A673 (cell line): Measurements from ENCODE around the gene TSGA10IP.

Experiments
- CTCF ChIP-seq: fragments of 300-800, 200-600 bp; sonication (generic); conservative IDR thresholded peaks from 2 replicates; pipeline ENCODE4 v1.5.1; 2017; ENCODE audit warnings: low read depth, mild to moderate bottlenecking, antibody characterized with exemption, low read length, moderate library complexity, mixed read lengths
- EZH2 ChIP-seq: fragments of 200-600 bp; sonication (generic); IDR thresholded peaks from 2 replicates; pipeline ENCODE4 v1.6.1; 2017; ENCODE audit warnings: borderline replicate concordance, low read depth, mild to moderate bottlenecking, mixed read lengths, antibody characterized with exemption, low read length; ENCODE audit not compliant: poor library complexity, severe bottlenecking

- TF ChIP-seq CTCF: no peak
- no peak for TF ChIP-seq EZH2
Measured at GRCh38 chr11:65915821-65916251, 29.4 kb upstream of the TSGA10IP start.
